ENCODE data around the gene NANP. TPM values are rescaled to one million over a fixed set of nuclear protein-coding genes. Genes with fewer than 3 reads are reported as not detected.
"Not testable (repeated sequence)": the region's sequence is repeated elsewhere in the genome, so short reads cannot be mapped to it uniquely, and the experiment has no call there.

The NANP gene
- total and polyA plus RNA-seq, 2 donors (not counting 1 experiment from before 2014, with no cell fraction given) = 0.63 to 2.3 TPM

DNA sequence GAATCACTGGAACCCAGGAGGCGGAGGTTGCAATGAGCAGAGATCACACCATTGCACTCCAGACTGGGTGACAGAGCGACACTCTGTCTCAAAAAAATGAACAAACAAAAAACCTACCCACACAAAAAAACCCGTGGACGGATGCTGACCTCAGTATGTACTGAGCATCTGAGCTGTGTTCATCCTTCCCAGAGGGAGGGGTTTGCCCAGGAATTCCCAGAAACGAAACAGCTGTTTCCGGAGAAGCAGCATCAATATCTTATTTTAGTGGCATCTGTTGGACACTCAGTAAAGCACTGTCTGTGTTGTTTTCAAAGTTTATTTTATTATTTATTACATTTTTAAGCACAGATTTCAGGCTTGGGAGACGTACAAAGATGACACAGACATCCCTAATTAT, 18.7 kb downstream of the NANP start:
- TF ChIP-seq, protein P1, sequence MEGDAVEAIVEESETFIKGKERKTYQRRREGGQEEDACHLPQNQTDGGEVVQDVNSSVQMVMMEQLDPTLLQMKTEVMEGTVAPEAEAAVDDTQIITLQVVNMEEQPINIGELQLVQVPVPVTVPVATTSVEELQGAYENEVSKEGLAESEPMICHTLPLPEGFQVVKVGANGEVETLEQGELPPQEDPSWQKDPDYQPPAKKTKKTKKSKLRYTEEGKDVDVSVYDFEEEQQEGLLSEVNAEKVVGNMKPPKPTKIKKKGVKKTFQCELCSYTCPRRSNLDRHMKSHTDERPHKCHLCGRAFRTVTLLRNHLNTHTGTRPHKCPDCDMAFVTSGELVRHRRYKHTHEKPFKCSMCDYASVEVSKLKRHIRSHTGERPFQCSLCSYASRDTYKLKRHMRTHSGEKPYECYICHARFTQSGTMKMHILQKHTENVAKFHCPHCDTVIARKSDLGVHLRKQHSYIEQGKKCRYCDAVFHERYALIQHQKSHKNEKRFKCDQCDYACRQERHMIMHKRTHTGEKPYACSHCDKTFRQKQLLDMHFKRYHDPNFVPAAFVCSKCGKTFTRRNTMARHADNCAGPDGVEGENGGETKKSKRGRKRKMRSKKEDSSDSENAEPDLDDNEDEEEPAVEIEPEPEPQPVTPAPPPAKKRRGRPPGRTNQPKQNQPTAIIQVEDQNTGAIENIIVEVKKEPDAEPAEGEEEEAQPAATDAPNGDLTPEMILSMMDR (IDR thresholded peaks at IDR 0.05) = no peak
- no peak for TF ChIP-seq EZH2 (IDR thresholded peaks at IDR 0.05; ENCODE audit: borderline replicate concordance, insufficient read depth, low read depth, low read length, poor library complexity, severe bottlenecking)
- Mint-ChIP-seq H3K4me1 (peaks cover 2% of the 10 kb centered on the region), H3K27ac (no peak overlapping the region), H3K4me3 (no peak overlapping the region), H3K9me3 (ENCODE audit: insufficient read depth) (no peaks in the 10 kb centered on the region), H3K27me3 (no peaks in the 10 kb centered on the region)
- no peak for DNase-seq
- no peak for ATAC-seq (ENCODE audit: low read depth)
- Histone ChIP-seq H3K9ac (ENCODE audit: low read length) (no peak overlapping the region), H4K20me1 (ENCODE audit: control insufficient read depth, insufficient read depth, low read length, poor library complexity, severe bottlenecking) (no peaks in the 10 kb centered on the region), H3K36me3 (replicated peaks in 1 of 2; ENCODE audit: control extremely low read depth in 1 of 2, control insufficient read depth in 1 of 2, extremely low read depth in 1 of 2, insufficient read depth in 2 of 2, low read length in 1 of 2) (no peaks in the 10 kb centered on the region), H3K27me3 (replicated peaks in 1 of 4; ENCODE audit: control extremely low read depth in 1 of 4, control insufficient read depth in 3 of 4, insufficient read depth in 4 of 4, low read length in 3 of 4) (no peaks in the 10 kb centered on the region), H3K4me1 (ENCODE audit: control insufficient read depth in 2 of 2, insufficient read depth in 2 of 2, low read length in 2 of 2) (no peaks in the 10 kb centered on the region), H2AFZ (ENCODE audit: insufficient read depth, low read depth, low read length, poor library complexity, severe bottlenecking) (no peak overlapping the region), H3K79me2 (ENCODE audit: control insufficient read depth, insufficient read depth, low read length) (no peaks in the 10 kb centered on the region), H3K27ac (ENCODE audit: low read length in 2 of 2) (no peak overlapping the region), H3K4me2 (replicated peaks; ENCODE audit: low read depth, low read length, poor library complexity, severe bottlenecking) (no peak overlapping the region), H3K9me3 (ENCODE audit: control extremely low read depth in 1 of 3, control insufficient read depth in 2 of 3, insufficient read depth in 1 of 3, low read length in 2 of 3) (no peaks in the 10 kb centered on the region), H3K4me3 (ENCODE audit: control extremely low read depth in 1 of 5, extremely low read depth in 1 of 5, insufficient read depth in 1 of 5, low read depth in 2 of 5, low read length in 4 of 5) (no peak overlapping the region)
- POLR2A ChIA-PET = no interaction called here
- intact Hi-C loops (cut with micrococcal nuclease) = no loop called here
- CTCF ChIA-PET = no interaction called here
- 86% methylated on average over 4 of the region's 7 CpGs for WGBS (ENCODE audit: insufficient coverage)

GRCh38 chr20:25604611-25605010, 19.2 kb downstream of the NANP start:
- Mint-ChIP-seq H3K4me3 (no peak overlapping the region), H3K4me1 (peaks cover 2% of the 10 kb centered on the region), H3K27me3 (no peaks in the 10 kb centered on the region), H3K27ac (no peak overlapping the region), H3K9me3 (ENCODE audit: insufficient read depth) (no peaks in the 10 kb centered on the region)
- ChIA-PET CTCF (no interaction called here), POLR2A (no interaction called here)
- no peak for ATAC-seq (ENCODE audit: low read depth)
- Histone ChIP-seq H3K79me2 (ENCODE audit: control insufficient read depth, insufficient read depth, low read length) (no peaks in the 10 kb centered on the region), H3K9ac (ENCODE audit: low read length) (no peak overlapping the region), H3K4me2 (replicated peaks; ENCODE audit: low read depth, low read length, poor library complexity, severe bottlenecking) (no peak overlapping the region), H3K9me3 (ENCODE audit: control extremely low read depth in 1 of 3, control insufficient read depth in 2 of 3, insufficient read depth in 1 of 3, low read length in 2 of 3) (no peaks in the 10 kb centered on the region), H4K20me1 (ENCODE audit: control insufficient read depth, insufficient read depth, low read length, poor library complexity, severe bottlenecking) (no peaks in the 10 kb centered on the region), H3K27ac (ENCODE audit: low read length in 2 of 2) (no peak overlapping the region), H2AFZ (ENCODE audit: insufficient read depth, low read depth, low read length, poor library complexity, severe bottlenecking) (no peak overlapping the region), H3K36me3 (replicated peaks in 1 of 2; ENCODE audit: control extremely low read depth in 1 of 2, control insufficient read depth in 1 of 2, extremely low read depth in 1 of 2, insufficient read depth in 2 of 2, low read length in 1 of 2) (no peaks in the 10 kb centered on the region), H3K4me1 (ENCODE audit: control insufficient read depth in 2 of 2, insufficient read depth in 2 of 2, low read length in 2 of 2) (no peaks in the 10 kb centered on the region), H3K27me3 (replicated peaks in 1 of 4; ENCODE audit: control extremely low read depth in 1 of 4, control insufficient read depth in 3 of 4, insufficient read depth in 4 of 4, low read length in 3 of 4) (no peaks in the 10 kb centered on the region), H3K4me3 (ENCODE audit: control extremely low read depth in 1 of 5, extremely low read depth in 1 of 5, insufficient read depth in 1 of 5, low read depth in 2 of 5, low read length in 4 of 5) (no peak overlapping the region)
- no peak for DNase-seq
- WGBS (ENCODE audit: insufficient coverage) = 92% methylated on average over 5 of the region's 9 CpGs
- intact Hi-C loops (cut with micrococcal nuclease) = no loop called here
- TF ChIP-seq, protein P1 (IDR thresholded peaks at IDR 0.05) = no peak
- TF ChIP-seq EZH2 (IDR thresholded peaks at IDR 0.05; ENCODE audit: borderline replicate concordance, insufficient read depth, low read depth, low read length, poor library complexity, severe bottlenecking) = no peak

DNA sequence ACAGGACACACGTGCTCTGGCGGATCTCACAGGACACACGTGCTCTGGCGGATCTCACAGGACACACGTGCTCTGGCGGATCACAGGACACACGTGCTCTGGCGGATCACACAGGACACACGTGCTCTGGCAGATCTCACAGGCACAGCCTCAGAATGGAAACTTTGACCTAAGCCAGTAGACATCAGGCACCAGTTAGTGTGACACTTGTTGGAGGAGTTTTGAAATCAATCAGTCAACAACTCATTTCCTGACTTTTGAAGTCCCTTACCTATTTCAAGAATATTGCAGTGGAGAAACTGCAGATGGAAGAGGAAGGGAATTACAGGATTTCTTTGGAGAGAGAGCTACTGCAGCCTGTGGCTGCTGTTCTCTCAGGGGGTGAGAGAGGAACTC, 20.9 kb downstream of the NANP start:
- H3K27me3 ChIP-seq (replicated peaks in 1 of 4; ENCODE audit: control extremely low read depth in 1 of 4, control insufficient read depth in 3 of 4, insufficient read depth in 4 of 4, low read length in 3 of 4); H4K20me1 ChIP-seq (ENCODE audit: control insufficient read depth, insufficient read depth, low read length, poor library complexity, severe bottlenecking); CTCF ChIA-PET; H3K36me3 ChIP-seq (replicated peaks in 1 of 2; ENCODE audit: control extremely low read depth in 1 of 2, control insufficient read depth in 1 of 2, extremely low read depth in 1 of 2, insufficient read depth in 2 of 2, low read length in 1 of 2); H3K27me3 Mint-ChIP-seq; H3K27ac Mint-ChIP-seq; H2AFZ ChIP-seq (ENCODE audit: insufficient read depth, low read depth, low read length, poor library complexity, severe bottlenecking); H3K4me1 Mint-ChIP-seq; DNase-seq; POLR2A ChIA-PET; H3K4me3 Mint-ChIP-seq; H3K79me2 ChIP-seq (ENCODE audit: control insufficient read depth, insufficient read depth, low read length); H3K4me1 ChIP-seq (ENCODE audit: control insufficient read depth in 2 of 2, insufficient read depth in 2 of 2, low read length in 2 of 2); H3K4me3 ChIP-seq (ENCODE audit: control extremely low read depth in 1 of 5, extremely low read depth in 1 of 5, insufficient read depth in 1 of 5, low read depth in 2 of 5, low read length in 4 of 5); H3K9me3 ChIP-seq (ENCODE audit: control extremely low read depth in 1 of 3, control insufficient read depth in 2 of 3, insufficient read depth in 1 of 3, low read length in 2 of 3); H3K27ac ChIP-seq (ENCODE audit: low read length in 2 of 2); H3K9ac ChIP-seq (ENCODE audit: low read length); intact Hi-C loops (cut with micrococcal nuclease); H3K9me3 Mint-ChIP-seq (ENCODE audit: insufficient read depth); H3K4me2 ChIP-seq (replicated peaks; ENCODE audit: low read depth, low read length, poor library complexity, severe bottlenecking); ATAC-seq (ENCODE audit: low read depth): not testable (repeated sequence)
- WGBS (ENCODE audit: insufficient coverage) = 96% methylated on average over 7 of the region's 9 CpGs
